Measurements from ENCODE around the gene TRAF3IP1. TPM values are rescaled to one million over a fixed set of nuclear protein-coding genes. Genes with fewer than 3 reads are reported as not detected.

The TRAF3IP1 gene
- total RNA-seq, 4 donors from 2014 or later = 12.6 to 41.8 (median 27.6) TPM

DNA sequence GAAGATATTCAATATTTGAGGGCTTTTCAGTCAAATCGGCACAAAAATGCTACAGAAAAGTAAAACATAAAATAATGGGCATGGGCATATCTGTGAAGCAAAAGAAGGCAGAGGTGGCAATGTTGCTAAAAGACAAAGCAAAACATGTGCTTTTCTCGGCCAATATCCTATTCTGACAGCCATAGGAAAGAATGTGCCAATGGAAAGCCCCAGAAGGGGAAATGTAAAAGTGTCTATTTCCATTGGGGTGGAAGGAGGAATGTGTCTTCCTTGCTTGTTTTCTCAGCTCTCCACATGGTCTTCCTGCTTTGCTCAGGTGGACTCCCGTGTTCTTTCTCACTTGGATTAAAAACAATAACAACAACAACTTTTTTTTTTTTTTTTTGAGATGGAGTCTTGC, 18.2 kb upstream of the TRAF3IP1 start:
- DNase-seq = no peak
- Histone ChIP-seq H3K27ac (no peak overlapping the region), H3K4me3 (no peak overlapping the region), H3K36me3 (no peaks in the 10 kb centered on the region), H3K27me3 (no peaks in the 10 kb centered on the region), H3K4me1 (no peaks in the 10 kb centered on the region), H3K9me3 (no peaks in the 10 kb centered on the region)
- no peak for TF ChIP-seq POLR2A (IDR thresholded peaks at IDR 0.05)
- TF ChIP-seq, protein P1, sequence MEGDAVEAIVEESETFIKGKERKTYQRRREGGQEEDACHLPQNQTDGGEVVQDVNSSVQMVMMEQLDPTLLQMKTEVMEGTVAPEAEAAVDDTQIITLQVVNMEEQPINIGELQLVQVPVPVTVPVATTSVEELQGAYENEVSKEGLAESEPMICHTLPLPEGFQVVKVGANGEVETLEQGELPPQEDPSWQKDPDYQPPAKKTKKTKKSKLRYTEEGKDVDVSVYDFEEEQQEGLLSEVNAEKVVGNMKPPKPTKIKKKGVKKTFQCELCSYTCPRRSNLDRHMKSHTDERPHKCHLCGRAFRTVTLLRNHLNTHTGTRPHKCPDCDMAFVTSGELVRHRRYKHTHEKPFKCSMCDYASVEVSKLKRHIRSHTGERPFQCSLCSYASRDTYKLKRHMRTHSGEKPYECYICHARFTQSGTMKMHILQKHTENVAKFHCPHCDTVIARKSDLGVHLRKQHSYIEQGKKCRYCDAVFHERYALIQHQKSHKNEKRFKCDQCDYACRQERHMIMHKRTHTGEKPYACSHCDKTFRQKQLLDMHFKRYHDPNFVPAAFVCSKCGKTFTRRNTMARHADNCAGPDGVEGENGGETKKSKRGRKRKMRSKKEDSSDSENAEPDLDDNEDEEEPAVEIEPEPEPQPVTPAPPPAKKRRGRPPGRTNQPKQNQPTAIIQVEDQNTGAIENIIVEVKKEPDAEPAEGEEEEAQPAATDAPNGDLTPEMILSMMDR (IDR thresholded peaks at IDR 0.05) = no peak
- intact Hi-C loops (cut with DNase I; ENCODE audit: low total_unique reads) = no loop called here

DNA sequence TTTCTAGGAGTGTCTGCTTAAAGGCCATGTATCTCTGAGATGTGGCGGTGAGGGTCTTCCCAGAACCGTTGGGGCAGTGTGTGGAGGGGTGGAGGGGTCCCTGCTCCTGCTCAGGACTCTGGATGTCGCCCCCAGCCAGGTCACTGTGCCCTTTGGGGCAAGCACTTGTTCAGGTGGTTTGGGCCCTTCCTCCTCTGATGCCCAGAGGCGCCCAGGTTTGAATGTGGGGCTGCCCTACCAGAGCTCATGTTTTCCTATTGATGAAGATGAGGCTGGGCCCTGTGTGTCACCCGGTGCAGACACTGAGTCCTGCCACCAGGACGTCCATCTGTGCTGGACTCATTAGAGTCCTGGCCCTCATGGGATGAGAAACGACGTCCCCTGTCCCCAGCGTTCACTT, 17.6 kb upstream of the TRAF3IP1 start:
- H3K27me3 ChIP-seq = no peaks in the 10 kb centered on the region
- no peak overlapping the region for H3K27ac ChIP-seq
- intact Hi-C loops (cut with DNase I; ENCODE audit: low total_unique reads) = no loop called here
- TF ChIP-seq POLR2A (IDR thresholded peaks at IDR 0.05) = no peak
- TF ChIP-seq, protein P1 (IDR thresholded peaks at IDR 0.05) = no peak
- H3K36me3 ChIP-seq = no peaks in the 10 kb centered on the region
- DNase-seq = no peak
- no peaks in the 10 kb centered on the region for H3K4me1 ChIP-seq
- H3K4me3 ChIP-seq = no peak overlapping the region
- no peaks in the 10 kb centered on the region for H3K9me3 ChIP-seq

DNA sequence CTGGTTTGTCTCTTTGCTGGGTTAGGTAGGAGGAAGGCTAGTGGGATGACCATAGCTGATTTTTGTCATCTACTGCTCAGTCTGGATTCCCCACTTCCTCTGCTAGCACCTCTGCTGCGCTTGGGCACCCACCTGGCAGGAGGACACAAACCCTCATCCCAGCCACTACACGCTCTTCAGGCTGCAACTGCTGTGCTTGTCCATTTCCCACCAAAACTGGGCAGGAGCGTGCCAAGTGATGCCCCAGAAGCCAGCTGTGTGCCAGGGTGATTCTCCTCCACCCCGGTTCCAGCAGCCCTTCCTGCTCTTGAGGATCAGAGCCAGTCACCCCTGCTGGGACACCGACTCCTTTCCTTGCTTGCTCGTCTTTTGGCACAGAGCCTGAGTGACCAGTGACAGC, 16.2 kb upstream of the TRAF3IP1 start:
- Histone ChIP-seq H3K27me3 (no peaks in the 10 kb centered on the region), H3K9me3 (no peaks in the 10 kb centered on the region), H3K36me3 (no peaks in the 10 kb centered on the region), H3K4me1 (no peaks in the 10 kb centered on the region), H3K27ac (no peak overlapping the region), H3K4me3 (no peak overlapping the region)
- TF ChIP-seq POLR2A (IDR thresholded peaks at IDR 0.05) = no peak
- TF ChIP-seq, protein P1 (IDR thresholded peaks at IDR 0.05) = no peak
- intact Hi-C loops (cut with DNase I; ENCODE audit: low total_unique reads) = no loop called here
- no peak for DNase-seq

DNA sequence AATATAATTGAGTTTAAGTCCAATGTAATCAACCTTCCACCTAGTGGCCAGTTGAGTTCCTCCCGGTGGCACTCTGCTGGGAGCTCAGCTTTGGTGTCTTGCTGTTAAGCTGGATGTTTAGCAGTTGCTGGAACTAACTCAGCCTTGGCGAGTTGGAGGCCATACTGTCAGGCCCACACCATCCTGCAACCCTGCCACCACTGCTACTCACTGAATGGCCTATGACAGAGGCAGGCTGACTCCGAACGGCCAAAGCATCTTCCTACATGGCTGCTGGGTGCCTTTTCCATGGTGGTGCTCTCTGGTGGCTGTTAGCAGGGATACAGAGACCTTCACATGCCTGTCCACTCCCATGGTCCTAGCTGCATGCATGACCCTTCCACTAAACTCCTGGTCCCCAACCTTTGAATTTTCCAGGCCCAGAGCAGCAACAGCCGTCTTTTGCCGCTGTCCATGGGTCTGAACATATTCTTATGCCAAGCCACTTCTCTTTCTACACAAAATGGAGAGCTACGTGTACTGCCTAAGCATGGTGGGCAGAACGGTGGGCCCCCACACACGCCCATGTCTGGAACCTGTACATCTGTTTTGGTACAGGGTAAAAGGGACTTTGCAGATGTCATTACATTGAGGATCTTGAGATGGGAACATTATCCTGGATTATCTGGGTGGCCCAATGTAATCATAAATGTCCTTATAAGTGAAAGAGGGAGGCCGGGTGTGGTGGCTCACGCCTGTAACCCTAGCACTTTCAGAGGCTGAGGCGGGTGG, 15.0 kb upstream of the TRAF3IP1 start:
- H3K36me3 ChIP-seq = no peaks in the 10 kb centered on the region
- no peak overlapping the region for H3K4me3 ChIP-seq
- H3K27ac ChIP-seq = no peak overlapping the region
- no peak for DNase-seq
- intact Hi-C loops (cut with DNase I; ENCODE audit: low total_unique reads) = no loop called here
- H3K4me1 ChIP-seq = no peaks in the 10 kb centered on the region
- no peaks in the 10 kb centered on the region for H3K9me3 ChIP-seq
- no peaks in the 10 kb centered on the region for H3K27me3 ChIP-seq
- no peak for TF ChIP-seq POLR2A (IDR thresholded peaks at IDR 0.05)
- TF ChIP-seq, protein P1 (IDR thresholded peaks at IDR 0.05) = no peak

DNA sequence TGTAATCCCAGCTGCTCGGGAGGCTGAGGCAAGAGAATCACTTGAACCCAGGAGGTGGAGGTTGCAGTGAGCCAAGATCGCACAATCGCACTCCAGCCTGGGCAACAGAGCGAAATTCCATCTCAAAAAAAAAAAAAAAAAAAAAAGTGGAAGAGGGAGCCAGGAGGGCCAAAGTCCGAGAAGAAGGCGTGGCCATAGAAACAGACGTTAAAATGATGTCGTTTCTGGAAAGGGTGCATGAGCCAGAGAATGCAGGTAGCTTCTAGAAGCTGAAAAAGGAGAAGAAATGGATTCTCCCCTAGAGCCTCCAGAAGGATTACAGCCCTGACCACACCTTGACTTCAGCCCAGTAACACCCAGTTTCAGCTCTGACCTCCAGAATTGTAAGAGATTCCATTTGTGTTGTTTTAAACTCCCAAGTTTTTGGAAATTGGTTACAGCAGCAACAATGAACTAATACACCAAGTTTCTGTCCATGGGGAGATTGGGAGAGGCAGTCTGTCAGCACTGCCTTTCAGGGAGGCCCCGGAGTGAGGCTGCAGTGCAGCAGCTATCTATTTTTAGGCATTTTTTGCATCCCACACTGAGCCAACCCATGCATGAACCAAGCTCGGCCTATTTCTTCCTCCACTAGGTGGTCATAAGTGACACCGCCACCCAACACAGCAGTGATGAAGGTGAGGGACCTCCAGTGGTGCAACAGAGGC, 14.2 kb upstream of the TRAF3IP1 start:
- Histone ChIP-seq H3K9me3 (no peaks in the 10 kb centered on the region), H3K4me3 (no peak overlapping the region), H3K27ac (no peak overlapping the region), H3K36me3 (no peaks in the 10 kb centered on the region), H3K27me3 (no peaks in the 10 kb centered on the region), H3K4me1 (no peaks in the 10 kb centered on the region)
- intact Hi-C loops (cut with DNase I; ENCODE audit: low total_unique reads) = no loop called here
- no peak for TF ChIP-seq POLR2A (IDR thresholded peaks at IDR 0.05)
- TF ChIP-seq, protein P1 (IDR thresholded peaks at IDR 0.05) = no peak
- DNase-seq = no peak

Measured in uterus (tissue), 4 donors.